WTC11 (cell line): Measurements from ENCODE around the gene TMEM86A.
"Not testable (repeated sequence)": the region's sequence is repeated elsewhere in the genome, so short reads cannot be mapped to it uniquely, and the experiment has no call there.

Experiments
- CREB1 ChIP-seq: sonication (generic); formaldehyde crosslinking; IDR thresholded peaks from 2 replicates; pipeline ENCODE4 v1.8.0; 2023; ENCODE audit warnings: mild to moderate bottlenecking, missing genetic modification reagents
- ESRRA ChIP-seq: sonication (generic); formaldehyde crosslinking; IDR thresholded peaks from 2 replicates; pipeline ENCODE4 v1.8.1; 2022; ENCODE audit warnings: mild to moderate bottlenecking, missing genetic modification reagents, borderline replicate concordance
- FOXK1 ChIP-seq: sonication (generic); formaldehyde crosslinking; IDR thresholded peaks from 2 replicates; pipeline ENCODE4 v1.8.0; 2022; ENCODE audit warnings: mild to moderate bottlenecking, moderate library complexity, missing genetic modification reagents
- TP53 ChIP-seq: sonication (generic); formaldehyde crosslinking; IDR thresholded peaks from 2 replicates; pipeline ENCODE4 v1.8.1; 2023; ENCODE audit warnings: mild to moderate bottlenecking, missing genetic modification reagents
- ZBTB21 ChIP-seq: sonication (generic); formaldehyde crosslinking; IDR thresholded peaks from 2 replicates; pipeline ENCODE4 v1.8.1; 2023; ENCODE audit warnings: mild to moderate bottlenecking, missing genetic modification reagents, borderline replicate concordance
- ZNF232 ChIP-seq: sonication (generic); formaldehyde crosslinking; IDR thresholded peaks from 2 replicates; pipeline ENCODE4 v1.8.0; 2022; ENCODE audit warnings: mild to moderate bottlenecking, missing genetic modification reagents
- TF ChIP-seq, protein P1 (sequence below): sonication (generic); formaldehyde crosslinking; IDR thresholded peaks from 2 replicates; pipeline ENCODE4 v1.8.1; 2023; ENCODE audit warnings: mild to moderate bottlenecking, moderate library complexity, missing genetic modification reagents
- TF ChIP-seq, protein P2 (sequence below): fragments of 200-600 bp; IDR thresholded peaks from 2 replicates; pipeline ENCODE4 v1.8.0; 2022; ENCODE audit warnings: antibody characterized with exemption
- TF ChIP-seq, protein P3 (sequence below): sonication (generic); formaldehyde crosslinking; IDR thresholded peaks from 2 replicates; pipeline ENCODE4 v1.8.0; 2023; ENCODE audit warnings: missing genetic modification reagents, mild to moderate bottlenecking, borderline replicate concordance
- TF ChIP-seq, protein P4 (sequence below): sonication (generic); formaldehyde crosslinking; IDR thresholded peaks from 2 replicates; pipeline ENCODE4 v1.8.0; 2022; ENCODE audit warnings: mild to moderate bottlenecking, missing genetic modification reagents
- TF ChIP-seq, protein P5 (sequence below): sonication (generic); formaldehyde crosslinking; IDR thresholded peaks from 2 replicates; pipeline ENCODE4 v1.8.0; 2022; ENCODE audit warnings: mild to moderate bottlenecking, missing genetic modification reagents
- TF ChIP-seq, protein P6 (sequence below): sonication (generic); formaldehyde crosslinking; conservative IDR thresholded peaks from 2 replicates; pipeline ENCODE4 v1.8.1; 2022; ENCODE audit warnings: mild to moderate bottlenecking, missing genetic modification reagents
- TF ChIP-seq, protein P7 (sequence below): sonication (generic); formaldehyde crosslinking; IDR thresholded peaks from 2 replicates; pipeline ENCODE4 v1.8.1; 2023; ENCODE audit warnings: mild to moderate bottlenecking, missing genetic modification reagents
- TF ChIP-seq, protein P8 (sequence below): fragments of 250-450 bp; sonication (Bioruptor Pico); IDR thresholded peaks from 2 replicates; pipeline ENCODE4 v1.9.0; 2021; ENCODE audit warnings: mild to moderate bottlenecking

DNA sequence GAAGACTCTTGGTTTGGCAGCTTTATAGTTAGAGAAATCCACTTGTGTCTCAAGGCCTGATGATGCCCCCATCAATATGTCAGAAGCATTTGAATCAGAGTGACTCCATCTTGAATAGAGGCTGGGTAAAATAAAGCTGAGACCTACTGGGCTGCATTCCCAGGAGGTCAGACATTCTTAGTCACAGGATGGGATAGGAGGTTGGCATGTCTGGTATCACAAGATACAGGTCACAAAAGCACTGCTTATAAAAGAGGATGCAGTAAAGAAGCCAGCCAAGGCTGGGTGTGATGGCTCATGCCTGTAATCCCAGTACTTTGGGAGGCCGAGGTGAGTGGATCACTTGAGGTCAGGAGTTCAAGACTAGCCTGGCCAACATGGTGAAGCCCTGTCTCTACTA is 16.6 kb upstream of the TMEM86A start:
- TF ChIP-seq, protein P1, sequence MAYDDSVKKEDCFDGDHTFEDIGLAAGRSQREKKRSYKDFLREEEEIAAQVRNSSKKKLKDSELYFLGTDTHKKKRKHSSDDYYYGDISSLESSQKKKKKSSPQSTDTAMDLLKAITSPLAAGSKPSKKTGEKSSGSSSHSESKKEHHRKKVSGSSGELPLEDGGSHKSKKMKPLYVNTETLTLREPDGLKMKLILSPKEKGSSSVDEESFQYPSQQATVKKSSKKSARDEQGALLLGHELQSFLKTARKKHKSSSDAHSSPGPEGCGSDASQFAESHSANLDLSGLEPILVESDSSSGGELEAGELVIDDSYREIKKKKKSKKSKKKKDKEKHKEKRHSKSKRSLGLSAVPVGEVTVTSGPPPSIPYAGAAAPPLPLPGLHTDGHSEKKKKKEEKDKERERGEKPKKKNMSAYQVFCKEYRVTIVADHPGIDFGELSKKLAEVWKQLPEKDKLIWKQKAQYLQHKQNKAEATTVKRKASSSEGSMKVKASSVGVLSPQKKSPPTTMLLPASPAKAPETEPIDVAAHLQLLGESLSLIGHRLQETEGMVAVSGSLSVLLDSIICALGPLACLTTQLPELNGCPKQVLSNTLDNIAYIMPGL (CRISPR knock-in tag): not testable (repeated sequence)
- TF ChIP-seq, protein P2, sequence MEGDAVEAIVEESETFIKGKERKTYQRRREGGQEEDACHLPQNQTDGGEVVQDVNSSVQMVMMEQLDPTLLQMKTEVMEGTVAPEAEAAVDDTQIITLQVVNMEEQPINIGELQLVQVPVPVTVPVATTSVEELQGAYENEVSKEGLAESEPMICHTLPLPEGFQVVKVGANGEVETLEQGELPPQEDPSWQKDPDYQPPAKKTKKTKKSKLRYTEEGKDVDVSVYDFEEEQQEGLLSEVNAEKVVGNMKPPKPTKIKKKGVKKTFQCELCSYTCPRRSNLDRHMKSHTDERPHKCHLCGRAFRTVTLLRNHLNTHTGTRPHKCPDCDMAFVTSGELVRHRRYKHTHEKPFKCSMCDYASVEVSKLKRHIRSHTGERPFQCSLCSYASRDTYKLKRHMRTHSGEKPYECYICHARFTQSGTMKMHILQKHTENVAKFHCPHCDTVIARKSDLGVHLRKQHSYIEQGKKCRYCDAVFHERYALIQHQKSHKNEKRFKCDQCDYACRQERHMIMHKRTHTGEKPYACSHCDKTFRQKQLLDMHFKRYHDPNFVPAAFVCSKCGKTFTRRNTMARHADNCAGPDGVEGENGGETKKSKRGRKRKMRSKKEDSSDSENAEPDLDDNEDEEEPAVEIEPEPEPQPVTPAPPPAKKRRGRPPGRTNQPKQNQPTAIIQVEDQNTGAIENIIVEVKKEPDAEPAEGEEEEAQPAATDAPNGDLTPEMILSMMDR: not testable (repeated sequence)
- TF ChIP-seq, protein P3, sequence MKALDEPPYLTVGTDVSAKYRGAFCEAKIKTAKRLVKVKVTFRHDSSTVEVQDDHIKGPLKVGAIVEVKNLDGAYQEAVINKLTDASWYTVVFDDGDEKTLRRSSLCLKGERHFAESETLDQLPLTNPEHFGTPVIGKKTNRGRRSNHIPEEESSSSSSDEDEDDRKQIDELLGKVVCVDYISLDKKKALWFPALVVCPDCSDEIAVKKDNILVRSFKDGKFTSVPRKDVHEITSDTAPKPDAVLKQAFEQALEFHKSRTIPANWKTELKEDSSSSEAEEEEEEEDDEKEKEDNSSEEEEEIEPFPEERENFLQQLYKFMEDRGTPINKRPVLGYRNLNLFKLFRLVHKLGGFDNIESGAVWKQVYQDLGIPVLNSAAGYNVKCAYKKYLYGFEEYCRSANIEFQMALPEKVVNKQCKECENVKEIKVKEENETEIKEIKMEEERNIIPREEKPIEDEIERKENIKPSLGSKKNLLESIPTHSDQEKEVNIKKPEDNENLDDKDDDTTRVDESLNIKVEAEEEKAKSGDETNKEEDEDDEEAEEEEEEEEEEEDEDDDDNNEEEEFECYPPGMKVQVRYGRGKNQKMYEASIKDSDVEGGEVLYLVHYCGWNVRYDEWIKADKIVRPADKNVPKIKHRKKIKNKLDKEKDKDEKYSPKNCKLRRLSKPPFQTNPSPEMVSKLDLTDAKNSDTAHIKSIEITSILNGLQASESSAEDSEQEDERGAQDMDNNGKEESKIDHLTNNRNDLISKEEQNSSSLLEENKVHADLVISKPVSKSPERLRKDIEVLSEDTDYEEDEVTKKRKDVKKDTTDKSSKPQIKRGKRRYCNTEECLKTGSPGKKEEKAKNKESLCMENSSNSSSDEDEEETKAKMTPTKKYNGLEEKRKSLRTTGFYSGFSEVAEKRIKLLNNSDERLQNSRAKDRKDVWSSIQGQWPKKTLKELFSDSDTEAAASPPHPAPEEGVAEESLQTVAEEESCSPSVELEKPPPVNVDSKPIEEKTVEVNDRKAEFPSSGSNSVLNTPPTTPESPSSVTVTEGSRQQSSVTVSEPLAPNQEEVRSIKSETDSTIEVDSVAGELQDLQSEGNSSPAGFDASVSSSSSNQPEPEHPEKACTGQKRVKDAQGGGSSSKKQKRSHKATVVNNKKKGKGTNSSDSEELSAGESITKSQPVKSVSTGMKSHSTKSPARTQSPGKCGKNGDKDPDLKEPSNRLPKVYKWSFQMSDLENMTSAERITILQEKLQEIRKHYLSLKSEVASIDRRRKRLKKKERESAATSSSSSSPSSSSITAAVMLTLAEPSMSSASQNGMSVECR: not testable (repeated sequence)
- TF ChIP-seq, protein P4, sequence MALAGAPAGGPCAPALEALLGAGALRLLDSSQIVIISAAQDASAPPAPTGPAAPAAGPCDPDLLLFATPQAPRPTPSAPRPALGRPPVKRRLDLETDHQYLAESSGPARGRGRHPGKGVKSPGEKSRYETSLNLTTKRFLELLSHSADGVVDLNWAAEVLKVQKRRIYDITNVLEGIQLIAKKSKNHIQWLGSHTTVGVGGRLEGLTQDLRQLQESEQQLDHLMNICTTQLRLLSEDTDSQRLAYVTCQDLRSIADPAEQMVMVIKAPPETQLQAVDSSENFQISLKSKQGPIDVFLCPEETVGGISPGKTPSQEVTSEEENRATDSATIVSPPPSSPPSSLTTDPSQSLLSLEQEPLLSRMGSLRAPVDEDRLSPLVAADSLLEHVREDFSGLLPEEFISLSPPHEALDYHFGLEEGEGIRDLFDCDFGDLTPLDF (CRISPR knock-in tag): not testable (repeated sequence)
- TF ChIP-seq, protein P5, sequence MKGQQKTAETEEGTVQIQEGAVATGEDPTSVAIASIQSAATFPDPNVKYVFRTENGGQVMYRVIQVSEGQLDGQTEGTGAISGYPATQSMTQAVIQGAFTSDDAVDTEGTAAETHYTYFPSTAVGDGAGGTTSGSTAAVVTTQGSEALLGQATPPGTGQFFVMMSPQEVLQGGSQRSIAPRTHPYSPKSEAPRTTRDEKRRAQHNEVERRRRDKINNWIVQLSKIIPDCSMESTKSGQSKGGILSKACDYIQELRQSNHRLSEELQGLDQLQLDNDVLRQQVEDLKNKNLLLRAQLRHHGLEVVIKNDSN (CRISPR knock-in tag): not testable (repeated sequence)
- TF ChIP-seq, protein P6, sequence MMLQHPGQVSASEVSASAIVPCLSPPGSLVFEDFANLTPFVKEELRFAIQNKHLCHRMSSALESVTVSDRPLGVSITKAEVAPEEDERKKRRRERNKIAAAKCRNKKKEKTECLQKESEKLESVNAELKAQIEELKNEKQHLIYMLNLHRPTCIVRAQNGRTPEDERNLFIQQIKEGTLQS: not testable (repeated sequence)
- TF ChIP-seq ZBTB21; ZNF232 (CRISPR knock-in tag); FOXK1 (CRISPR knock-in tag); ESRRA; CREB1 (CRISPR knock-in tag); TP53 (CRISPR knock-in tag): not testable (repeated sequence)
- TF ChIP-seq, protein P7, sequence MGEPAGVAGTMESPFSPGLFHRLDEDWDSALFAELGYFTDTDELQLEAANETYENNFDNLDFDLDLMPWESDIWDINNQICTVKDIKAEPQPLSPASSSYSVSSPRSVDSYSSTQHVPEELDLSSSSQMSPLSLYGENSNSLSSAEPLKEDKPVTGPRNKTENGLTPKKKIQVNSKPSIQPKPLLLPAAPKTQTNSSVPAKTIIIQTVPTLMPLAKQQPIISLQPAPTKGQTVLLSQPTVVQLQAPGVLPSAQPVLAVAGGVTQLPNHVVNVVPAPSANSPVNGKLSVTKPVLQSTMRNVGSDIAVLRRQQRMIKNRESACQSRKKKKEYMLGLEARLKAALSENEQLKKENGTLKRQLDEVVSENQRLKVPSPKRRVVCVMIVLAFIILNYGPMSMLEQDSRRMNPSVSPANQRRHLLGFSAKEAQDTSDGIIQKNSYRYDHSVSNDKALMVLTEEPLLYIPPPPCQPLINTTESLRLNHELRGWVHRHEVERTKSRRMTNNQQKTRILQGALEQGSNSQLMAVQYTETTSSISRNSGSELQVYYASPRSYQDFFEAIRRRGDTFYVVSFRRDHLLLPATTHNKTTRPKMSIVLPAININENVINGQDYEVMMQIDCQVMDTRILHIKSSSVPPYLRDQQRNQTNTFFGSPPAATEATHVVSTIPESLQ (CRISPR knock-in tag): not testable (repeated sequence)
- TF ChIP-seq, protein P8, sequence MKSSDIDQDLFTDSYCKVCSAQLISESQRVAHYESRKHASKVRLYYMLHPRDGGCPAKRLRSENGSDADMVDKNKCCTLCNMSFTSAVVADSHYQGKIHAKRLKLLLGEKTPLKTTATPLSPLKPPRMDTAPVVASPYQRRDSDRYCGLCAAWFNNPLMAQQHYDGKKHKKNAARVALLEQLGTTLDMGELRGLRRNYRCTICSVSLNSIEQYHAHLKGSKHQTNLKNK (CRISPR knock-in tag): not testable (repeated sequence)
